GM21515 (cell line): ENCODE measurements around the gene MAGI2.

Experiments used
- ATAC-seq: cut with Tn5 transposase; IDR thresholded peaks from one replicate; pipeline ENCODE4 v1.9.1; 2021; ENCODE audit not compliant: unreplicated experiment

The MAGI2 gene

GRCh38 chr7:77989981-77990566 is 1463.4 kb downstream of the MAGI2 start:
- no peak for ATAC-seq

GRCh38 chr7:77985974-77986339 is 1467.5 kb downstream of the MAGI2 start:
- no peak for ATAC-seq

- ATAC-seq = no peak
These were observed 1468.1 kb downstream of the MAGI2 start for GRCh38 chr7:77985232-77985973.

DNA sequence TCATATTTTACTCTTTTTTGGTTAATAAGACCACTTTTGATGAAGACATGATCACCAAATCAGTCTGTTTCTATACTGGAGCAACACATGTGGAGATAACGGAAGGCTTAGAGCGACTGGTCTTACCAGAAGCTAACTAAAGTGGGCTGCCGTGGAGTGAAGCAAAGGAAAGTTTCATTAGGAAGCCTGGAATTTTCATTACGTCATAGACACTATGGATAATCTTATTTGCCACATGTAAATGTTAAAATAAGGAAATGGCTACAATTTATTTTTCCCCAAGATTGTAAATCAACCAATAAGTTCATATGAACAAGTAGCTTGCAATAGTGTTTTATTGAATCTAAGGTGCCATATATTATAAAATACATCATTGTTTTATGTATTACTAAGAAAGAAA is 1469.5 kb downstream of the MAGI2 start:
- ATAC-seq = no peak

GRCh38 chr7:77982926-77983550 is 1470.4 kb downstream of the MAGI2 start:
- no peak for ATAC-seq

DNA sequence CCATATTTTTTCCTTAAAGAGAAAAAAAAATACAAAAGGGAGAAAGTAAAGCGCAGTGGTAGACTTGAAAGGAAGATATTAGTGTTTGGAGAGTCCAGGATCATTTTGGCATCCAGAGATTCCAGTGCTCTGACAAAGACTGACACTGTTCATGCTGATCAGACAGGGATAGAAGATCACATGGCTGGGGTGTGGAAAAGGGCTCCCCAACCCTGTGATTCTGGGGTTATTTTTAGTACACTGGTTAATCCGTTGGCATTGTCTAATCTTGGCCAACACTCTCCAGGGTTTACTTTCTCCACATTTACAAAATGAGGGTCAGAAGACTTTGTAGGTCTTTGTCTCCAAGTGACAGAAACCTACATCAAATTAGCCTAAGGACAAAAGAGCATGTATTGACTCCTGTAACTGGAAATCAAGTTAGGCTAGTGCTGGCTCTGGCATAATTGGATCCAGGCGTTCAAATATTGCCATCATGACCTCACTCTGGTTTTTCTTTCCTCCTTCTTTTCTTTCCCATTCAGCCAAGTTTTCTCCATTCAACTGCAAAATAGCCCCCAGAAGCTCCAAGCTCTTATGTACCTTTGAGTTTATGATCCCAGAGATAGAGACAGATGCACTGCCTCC is 1473.3 kb downstream of the MAGI2 start:
- no peak for ATAC-seq

- ATAC-seq = no peak
These were observed 1474.2 kb downstream of the MAGI2 start for GRCh38 chr7:77979219-77979618.

DNA sequence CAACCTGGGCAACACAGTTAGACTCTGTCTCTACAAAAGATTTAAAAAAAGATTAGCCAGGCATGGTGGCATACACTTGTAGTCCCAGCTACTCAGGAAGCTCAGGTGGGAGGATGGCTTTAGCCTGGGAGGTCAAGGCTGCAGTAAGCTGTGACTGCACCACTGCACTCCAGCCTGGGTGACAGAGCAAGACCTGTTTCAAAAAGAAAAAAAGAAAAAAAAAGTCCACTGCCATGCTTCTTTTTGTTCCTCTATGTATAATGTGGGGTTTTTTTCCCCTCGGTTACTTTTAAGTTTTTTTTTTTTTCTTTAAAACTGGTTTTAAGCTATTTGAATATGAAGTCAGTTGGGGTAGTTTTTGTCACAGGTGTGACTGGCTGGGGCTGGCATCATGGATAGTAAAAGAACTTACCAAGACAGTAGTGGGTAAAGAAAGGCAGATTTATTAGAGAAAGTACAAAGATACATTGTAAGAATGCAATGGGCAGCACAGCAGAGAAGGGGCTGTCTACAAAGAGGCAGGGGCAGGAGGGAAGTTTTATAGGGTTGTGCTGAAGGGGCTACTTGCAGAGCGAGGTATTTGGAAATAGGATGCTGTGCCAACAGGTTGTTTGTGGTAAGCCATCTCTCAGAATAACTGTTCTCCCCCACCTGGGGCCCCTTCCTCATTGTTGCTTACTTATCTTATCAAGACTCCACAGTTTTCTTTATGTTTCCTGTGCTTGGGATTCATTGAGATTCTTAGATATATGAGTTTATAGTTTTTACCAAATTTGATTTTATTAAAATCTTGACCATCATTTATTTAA is 1477.6 kb downstream of the MAGI2 start:
- ATAC-seq = no peak

- no peak for ATAC-seq
These were observed 1481.7 kb downstream of the MAGI2 start for GRCh38 chr7:77971726-77972125.

GRCh38 chr7:77967429-77967828 is 1486.0 kb downstream of the MAGI2 start:
- no peak for ATAC-seq
